GM21528 (cell line): ENCODE results near the gene SCAPER.
"Not testable (repeated sequence)": the region's sequence is repeated elsewhere in the genome, so short reads cannot be mapped to it uniquely, and the experiment has no call there.

Experiments
- ATAC-seq: cut with Tn5 transposase; IDR thresholded peaks from one replicate; pipeline ENCODE4 v1.9.1; 2021; ENCODE audit warnings: mild to moderate bottlenecking, moderate library complexity; ENCODE audit not compliant: unreplicated experiment, low FRiP score

The SCAPER gene

DNA sequence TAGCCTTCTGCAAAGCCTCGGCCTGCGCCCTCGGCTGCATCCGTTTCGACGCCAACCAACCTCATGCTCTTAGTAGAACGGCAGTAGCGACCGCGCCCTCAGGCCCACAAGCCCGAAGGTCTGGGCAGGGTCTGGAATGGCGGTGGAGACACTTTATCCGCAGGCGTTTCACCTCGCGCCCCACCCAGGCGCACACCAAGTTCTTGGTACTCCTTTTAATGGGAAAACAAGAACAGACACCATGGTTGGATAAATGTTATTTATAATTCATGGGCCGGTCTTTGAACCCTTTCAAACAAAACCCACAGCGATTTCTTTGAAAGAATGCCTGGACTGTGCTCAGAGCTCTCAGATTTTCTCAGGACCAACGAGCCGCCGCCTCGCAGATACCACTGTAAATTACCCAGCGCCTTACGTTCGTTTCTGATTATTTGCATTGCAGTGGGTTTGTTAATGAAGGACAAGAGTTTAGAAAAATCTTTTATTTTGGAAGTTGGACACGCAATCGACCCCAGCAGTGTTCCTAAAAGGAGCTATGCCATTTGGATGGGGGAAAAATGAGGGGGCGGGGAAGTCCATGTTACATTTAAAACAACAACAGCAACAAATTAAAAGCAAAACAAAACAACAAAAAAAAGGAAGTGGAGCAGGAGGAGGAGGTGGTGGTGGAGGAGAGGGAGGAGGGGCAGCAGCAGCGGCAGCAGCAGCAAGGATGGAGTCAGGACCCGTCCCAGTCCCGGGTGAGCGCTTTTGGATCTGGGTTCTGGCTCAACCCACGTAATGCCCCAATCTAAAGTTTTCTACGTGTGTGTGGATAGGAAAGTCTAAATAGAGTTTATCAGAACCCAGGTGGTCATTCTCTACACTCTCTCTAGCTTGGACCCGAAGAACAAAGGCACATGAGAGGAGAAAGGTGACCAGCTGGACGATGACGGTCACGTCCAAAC, 569.6 kb downstream of the SCAPER start:
- no peak for ATAC-seq

DNA sequence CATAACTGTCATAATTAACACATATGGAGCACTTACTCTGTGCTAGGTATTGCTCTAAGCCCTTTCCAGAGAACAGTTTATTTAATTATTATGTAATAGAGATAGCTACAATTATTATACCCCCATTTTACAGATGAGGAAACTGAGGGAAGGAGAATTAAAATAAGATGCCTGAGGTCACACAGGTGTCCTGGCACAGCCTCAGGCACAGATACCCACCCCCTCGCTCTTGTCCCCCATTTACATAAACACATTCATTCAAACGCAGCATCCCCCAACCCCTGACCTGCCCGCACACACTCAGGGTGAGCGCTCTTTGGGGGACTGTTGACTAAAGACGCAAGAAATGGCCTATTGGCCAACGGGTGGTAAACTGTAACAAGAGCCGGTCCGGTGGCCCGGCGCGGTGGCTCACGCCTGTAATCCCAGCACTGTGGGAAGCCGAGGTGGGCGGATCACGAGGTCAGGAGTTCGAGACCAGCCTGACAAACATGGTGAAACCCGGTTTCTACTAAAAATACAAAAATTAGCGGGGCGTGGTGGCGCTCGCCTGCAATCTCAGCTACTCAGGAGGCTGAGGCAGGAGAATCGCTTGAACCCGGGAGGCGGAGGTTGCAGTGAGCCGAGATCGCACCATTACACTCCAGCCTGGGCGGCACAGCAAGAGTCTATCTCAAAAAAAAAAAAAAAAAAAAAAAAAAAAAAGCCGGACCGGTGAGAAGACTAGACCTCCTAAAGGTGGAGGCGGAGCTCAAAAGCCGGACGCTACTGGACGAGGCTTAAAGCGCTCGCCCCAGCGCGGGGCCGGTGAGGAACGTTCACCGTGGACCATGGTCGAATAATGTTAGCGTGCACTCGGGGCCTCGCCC, 570.5 kb downstream of the SCAPER start:
- no peak for ATAC-seq

DNA sequence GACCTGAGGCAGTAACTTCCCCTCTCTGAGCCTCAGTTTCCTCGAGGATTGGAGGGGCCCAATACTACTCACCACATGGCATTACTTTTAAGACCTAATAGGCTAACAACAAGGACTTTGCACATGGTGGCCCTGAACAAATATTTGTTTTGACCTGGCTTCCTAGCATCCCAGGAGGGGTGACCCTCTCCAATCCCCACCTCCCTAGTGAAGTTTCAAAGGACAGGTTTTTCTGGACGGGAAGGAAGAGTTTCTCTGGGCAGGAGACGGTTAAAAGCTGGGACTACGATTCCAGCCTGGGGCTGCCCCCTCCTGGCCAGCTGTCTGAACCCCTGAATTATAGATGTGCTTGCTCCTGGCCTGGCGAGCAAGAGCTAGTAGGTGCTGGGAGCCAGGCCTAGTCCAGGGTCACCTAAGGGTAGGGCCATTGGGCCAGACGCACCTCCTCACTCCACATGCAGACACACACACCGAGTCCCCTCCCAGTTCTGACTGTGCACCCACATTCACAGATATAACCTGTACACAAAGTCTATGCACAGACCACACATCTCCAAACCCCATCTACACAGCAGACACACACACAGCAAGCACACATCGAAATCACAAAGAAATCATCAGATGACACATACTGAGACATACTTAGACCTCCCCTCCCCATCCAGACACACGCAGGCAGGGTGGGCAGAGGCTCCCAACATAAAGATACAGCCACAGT, 571.3 kb downstream of the SCAPER start:
- no peak for ATAC-seq

DNA sequence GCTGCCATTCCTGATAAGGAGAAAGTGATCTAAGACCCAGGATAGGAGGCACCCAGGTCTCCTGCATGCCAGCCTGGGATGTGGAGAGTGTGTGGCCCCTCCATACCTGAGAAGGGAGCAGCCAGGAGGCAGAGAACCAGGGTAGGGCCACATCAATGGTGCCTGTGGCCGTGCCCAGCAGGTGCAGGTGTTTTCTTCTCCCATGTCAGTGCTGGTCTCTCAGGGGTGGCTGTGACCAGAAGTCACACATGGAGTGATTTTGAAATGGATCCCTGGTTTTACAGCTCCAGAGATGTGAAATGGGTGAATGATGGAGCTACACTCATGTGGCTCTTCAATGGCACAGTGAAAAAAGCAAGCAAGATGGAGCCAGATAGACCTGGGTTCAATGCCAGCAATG, 571.8 kb downstream of the SCAPER start:
- no peak for ATAC-seq

DNA sequence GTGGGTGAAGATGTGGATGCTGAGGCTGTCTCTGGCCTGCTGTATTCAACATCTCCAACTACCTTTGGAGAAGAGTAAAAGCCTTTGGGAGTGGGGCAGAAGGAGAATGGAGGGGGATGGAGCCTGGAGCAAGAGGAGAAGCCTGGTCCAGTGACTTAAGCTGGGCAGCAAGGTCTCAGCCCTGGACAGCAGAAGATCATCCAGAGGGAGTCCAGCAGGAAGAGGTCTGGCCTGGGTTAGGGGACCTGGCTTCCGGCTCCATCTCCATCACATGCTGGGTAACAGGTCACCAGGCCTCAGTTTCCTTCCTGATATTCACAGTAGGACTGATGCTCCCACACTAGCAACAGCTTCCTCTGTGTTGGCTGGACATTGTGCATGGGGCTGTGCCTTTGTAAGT, 572.3 kb downstream of the SCAPER start:
- ATAC-seq = no peak

DNA sequence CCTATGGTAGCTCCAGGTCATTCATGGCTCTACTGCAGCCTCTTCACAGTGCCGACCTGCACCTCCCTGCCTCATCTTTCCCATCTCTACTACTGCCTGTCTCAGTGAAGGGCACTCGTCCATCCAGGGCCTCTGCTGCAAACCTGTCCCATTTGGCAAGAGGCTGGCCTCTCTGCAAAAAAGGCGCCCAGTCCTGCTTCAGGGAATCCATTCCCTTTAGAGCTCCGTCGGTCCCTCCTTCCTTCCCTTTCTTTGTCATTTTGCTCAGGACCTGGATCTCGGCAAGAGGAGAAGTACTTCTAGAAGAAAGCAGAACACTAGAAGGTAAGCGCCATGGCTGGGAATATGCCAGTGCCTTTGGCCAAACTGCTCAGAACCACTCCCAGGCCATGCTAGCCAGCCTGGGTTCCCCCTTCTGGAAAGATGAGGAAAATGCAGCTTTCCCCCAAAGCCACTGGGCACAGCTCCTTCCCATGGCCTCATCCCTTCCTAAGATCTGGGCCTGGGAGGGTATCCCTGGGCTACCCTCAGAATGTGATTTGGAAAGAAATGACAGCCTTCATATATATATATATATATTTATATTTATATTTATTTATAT, 575.0 kb downstream of the SCAPER start:
- ATAC-seq = no peak

DNA sequence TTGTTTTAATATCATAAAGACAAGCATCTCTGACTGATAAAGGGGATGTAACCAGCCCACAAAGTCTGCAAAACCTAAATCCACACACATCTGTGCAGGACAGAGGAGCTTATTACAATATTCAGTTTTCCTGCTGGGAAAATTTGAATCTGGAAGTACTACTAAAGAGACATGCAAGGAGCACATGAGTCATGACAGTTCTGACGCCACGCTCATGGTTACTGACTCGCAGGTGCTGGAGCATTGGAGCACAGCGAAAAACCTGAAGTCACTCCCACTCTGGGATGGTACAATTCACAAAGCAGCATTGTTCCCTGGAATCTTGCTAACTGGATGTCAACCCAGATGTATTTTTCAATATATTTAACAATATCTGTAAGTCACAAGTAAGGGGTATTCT, 576.2 kb downstream of the SCAPER start:
- no peak for ATAC-seq

DNA sequence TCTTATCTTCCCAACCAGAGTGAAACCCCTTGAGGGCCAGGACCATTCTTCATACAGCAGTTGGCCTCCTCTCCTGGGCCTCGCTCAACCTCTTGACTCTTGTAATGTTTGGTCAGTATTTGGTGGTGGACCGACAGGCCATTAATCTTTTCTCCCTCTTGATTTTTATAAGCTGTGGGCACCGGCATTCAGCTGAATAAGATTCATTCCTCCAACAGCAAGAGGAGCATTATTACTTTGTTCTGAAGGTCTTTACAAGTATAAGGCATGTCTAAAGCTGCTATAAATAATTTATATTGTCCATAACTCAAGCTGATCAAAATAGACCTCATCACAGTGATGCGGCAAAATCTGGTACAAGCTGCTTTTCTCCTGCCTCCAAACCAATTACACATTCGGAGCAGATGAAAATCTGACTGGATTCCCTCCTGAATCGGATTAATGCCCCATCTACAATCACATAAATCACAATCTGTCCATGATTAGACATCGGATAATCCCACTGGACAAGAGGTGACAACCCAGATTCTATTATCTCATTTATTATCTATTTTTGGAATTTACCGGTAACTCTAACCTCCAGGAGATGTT, 576.9 kb downstream of the SCAPER start:
- no peak for ATAC-seq

DNA sequence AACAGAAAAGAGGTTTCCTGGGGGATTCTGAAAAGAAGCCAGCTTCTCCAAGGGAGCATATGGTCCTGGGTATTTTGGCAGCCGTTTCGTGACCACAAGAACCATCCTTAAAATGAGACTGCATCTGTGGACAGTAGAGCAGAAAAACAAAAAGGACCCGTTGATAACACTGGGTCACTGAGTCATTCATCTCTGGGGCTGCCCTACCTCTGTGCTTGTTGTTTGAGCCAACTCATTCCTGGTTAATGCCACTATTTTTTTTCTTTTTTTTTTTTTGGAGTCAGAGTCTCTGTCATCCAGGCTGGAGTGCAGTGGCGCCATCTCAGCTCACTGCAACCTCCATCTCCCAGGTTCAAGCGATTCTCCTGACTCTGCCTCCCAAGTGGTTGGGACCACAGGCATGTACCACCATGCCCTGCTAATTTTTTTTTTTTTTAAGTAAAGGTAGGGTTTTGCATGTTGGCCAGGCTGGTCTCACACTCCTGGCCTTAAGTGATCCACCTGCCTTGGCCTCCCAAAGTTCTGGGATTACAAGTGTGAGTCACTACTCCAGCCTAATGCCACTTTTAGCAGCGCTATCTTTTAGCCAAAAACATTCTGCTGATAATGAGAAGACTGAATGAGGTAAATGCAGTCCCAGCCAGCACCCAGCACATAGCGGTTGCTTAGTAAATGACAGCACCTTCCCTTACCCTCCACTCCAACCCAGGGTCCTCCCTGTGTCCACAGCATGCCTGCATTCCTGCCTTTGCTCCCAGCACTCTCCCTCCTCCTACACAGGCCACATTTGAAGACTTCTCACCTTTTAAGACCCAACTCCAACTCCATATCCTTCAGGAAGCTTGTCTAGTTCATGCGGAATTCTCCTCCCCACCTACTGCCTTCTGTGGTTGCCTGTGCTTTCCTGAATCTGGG, 577.7 kb downstream of the SCAPER start:
- ATAC-seq = no peak

DNA sequence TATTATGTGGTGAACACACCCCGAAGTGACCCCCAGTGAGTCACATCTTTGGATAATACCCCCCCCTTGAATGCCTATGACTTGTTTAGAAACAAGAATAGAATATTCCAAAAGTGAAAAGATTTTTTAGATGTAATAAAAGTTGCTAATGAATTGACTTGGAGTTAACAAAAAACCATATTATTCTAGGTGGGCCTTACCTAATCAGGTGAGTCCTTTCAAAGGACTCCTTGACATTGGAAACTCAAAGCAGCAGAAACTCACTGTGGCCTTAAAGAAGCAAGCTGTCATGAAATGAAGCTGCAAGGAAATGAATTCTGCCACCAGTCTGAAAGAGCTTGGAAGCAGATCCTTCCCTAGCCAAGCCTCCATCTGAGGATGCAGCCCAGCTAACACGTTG, 579.4 kb downstream of the SCAPER start:
- ATAC-seq = no peak

DNA sequence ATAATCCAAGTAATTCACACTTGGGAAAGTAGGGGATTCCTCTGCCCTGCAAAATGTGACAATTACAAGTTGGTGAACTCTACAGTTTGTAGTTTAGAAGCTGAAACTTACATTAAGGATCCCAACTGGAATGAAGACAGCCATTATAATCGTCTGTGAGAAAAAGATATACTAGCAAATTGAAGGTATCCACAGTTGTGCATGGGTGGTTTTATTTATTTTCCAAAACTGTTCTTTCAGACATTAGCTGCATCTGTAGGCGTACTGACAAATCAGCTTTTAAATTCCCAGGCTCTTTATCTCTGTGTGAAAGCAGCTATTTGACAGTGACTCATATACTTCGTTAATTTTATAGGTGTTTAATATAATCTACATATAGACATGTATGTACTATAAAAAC, 581.1 kb downstream of the SCAPER start:
- ATAC-seq = no peak

DNA sequence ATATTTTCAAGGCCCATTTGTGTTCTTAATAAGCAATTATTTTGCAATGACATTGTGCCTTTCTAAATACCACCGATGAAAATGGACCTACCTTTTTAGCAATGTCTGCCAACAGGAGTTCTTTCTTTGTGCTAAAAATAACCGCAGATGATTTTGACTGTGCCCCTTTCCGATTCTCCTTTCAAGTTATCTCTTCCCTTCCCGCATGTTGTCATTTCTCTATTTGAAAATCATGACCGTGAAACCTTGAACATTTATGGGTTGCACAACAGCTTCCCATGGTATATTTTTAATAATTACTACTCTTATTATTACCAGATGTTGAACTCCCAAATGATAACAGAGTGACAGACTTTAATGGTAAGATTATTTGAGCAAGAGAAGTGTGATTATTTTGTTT, 583.5 kb downstream of the SCAPER start:
- no peak for ATAC-seq

DNA sequence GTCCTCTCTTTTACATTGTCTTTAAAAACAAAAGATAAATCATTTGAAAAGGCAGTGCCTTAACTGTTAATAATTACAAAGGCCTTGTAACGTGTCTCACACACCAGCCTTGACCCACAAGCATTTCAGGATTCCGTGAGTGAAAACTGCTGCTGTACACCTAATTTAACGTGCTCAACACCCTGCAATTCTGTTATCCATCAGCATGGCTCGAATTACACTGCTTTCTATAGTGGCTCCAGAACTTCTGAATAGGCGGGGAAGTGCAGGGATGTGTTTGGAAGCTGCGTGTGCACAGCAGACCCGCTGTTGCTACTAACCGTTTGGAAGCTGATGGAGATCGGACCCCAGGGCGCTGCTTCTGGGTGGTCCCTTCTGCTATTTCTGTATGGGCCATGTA, 584.0 kb downstream of the SCAPER start:
- no peak for ATAC-seq

DNA sequence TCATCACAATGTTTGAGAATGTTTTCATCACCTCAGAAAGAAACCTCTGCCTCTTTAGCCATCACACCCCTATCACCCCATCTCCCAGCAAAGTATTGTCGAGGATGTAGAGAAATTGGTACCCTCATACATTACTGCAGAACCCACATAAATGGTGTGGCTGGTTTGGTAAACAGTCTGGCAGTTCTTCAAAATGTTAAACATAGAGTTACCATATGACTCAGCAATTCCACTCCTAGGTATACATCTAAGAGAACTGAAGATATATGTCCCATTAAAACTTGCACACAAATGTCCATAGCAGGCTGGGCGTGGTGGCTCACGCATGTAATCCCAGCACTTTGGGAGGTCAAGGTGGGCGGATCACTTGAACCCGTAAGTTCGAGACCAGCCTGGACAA, 585.1 kb downstream of the SCAPER start:
- ATAC-seq = no peak

DNA sequence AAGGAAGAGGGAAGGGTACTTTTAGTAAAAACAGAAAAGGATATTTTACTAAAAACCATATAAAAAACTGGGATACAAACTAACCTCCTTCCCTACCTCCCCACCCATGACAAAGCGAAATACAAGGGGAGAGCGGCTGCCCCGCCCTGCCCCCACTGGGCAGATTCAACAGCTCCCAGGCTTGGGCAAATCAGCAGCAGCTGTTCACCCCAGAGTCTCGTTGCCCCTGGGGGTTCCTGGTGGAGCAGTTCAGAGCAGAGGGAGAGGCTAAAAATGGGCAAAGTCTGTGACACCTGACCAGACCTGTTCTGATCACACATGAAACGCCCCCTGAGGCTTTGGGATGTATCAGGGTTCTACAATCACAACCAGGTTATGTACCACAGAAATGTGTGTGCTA, 591.4 kb downstream of the SCAPER start:
- no peak for ATAC-seq

DNA sequence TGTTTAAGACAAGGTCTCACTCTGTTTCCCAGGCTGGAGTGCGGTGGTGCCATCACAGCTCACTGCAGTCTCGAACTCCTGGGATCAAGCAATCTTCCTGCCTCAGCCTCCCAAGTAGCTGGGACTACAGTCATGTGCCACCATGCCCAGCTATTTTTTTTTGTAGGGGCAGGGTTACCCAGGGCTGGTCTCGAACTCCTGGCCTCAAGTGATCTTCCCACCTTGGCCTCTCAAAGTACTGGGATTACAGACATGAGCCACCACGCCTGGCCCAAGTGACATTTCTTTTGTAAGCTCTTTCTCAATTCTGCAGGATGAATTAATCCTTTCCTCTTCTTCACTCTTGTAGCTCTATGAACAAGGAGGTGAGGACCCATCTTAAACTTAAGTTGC, 592.0 kb downstream of the SCAPER start:
- ATAC-seq = not testable (repeated sequence)

DNA sequence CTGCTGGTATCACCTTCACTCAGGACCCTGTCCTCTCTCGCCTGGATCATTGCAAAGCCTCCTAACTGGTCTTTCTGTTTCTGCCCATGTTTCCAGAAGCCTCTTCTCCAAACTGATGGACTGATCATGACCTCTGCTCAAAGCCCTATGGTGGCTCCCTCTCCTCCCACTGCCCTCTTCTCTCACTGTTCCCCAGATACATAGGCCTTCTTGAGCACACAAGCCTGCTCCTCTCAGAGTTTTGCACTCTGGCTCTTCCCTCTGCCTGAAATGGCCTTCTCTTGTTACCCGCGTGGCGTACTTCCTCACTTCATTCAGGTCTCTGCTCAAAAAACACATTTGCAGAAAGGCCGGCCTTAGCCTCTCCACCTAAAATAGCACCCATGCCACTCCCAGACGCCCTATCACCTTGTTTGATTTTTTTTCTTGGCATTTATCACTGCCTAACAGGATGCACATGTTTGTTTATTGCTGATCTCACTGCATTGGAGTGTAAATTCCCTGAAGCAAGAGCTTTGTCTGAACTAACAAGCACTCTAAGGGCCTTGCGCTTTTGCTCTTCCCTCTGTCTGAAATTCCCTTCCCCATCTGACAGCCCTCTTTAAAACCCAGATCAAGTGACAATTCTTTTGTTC, 592.5 kb downstream of the SCAPER start:
- no peak for ATAC-seq

DNA sequence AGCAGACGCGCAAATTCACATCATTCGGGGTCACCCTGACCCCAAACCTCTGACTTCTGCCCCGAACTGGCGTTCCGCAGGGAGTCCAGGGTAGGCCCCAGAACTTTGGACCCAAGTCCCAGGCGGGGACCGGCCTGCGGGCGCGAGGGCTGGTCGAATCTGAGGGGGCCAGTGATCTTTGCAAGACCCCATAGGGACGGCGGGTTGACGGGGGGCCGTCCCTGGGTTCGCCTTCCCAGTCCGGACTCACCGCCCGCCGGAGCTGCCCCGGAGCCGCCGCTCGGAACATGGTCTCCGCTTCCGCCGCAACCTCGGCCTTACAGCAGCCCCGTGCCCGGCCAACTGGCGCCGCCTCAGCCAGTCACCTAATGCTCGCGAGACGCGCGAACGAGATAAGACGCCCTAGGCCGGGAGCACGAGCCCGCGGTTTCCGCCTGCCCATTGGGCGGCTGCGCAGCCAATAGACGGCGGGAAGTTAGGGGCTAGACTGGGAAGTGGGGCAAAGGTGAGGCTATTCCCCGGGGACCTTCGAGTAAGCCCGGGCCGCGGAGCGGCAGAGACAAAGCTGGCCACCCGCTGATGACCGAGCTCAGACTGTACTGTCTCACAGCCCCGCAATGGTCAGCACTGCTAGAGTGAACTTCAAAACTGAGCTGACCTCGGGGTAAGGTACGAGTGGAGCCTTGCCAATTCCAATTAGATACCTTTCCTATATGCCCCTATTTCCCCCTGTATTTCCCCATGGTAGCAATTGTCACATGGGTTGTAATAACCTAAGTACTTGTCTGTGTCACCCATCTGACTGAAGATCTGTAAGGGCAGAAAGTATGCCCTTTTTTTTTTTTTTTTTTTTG, 593.8 kb downstream of the SCAPER start, which contains the start of gene ETFA:
Gene ETFA (minus strand): TSS at position 370 of the 854 bp plus-strand sequence. CDS start 81 bp downstream, at position 289.
- peak; percentile 99 for ATAC-seq
